Activated CD4-positive, alpha-beta T cell treated with anti-CD3 and anti-CD28 coated beads for 1 hour (primary cell): ENCODE results near the gene CNTN6.

Experiments used
- DNase-seq: peaks from one replicate; pipeline ENCODE4 v3.0.0-alpha.2; 2020

The CNTN6 gene

GRCh38 chr3:1183320-1184048 is 90.7 kb downstream of the CNTN6 start:
- no peak for DNase-seq

- no peak for DNase-seq
These were observed 97.7 kb downstream of the CNTN6 start for GRCh38 chr3:1190569-1190968.

GRCh38 chr3:1191026-1191425 is 98.2 kb downstream of the CNTN6 start:
- no peak for DNase-seq

GRCh38 chr3:1195947-1196346 is 103.1 kb downstream of the CNTN6 start:
- DNase-seq = no peak

GRCh38 chr3:1197051-1197450 is 104.2 kb downstream of the CNTN6 start:
- DNase-seq = no peak

- no peak for DNase-seq
These were observed 107.5 kb downstream of the CNTN6 start for GRCh38 chr3:1200371-1200770.

- DNase-seq = no peak
These were observed 115.1 kb downstream of the CNTN6 start for GRCh38 chr3:1207904-1208303.

- no peak for DNase-seq
These were observed 122.1 kb downstream of the CNTN6 start for GRCh38 chr3:1214933-1215332.

GRCh38 chr3:1216856-1217255 is 124.0 kb downstream of the CNTN6 start:
- DNase-seq = no peak

GRCh38 chr3:1227111-1227510 is 134.3 kb downstream of the CNTN6 start:
- DNase-seq = no peak

- no peak for DNase-seq
These were observed 135.5 kb downstream of the CNTN6 start for GRCh38 chr3:1228289-1228688.

GRCh38 chr3:1230920-1231319 is 138.1 kb downstream of the CNTN6 start:
- DNase-seq = no peak

- no peak for DNase-seq
These were observed 139.5 kb downstream of the CNTN6 start for GRCh38 chr3:1232276-1232675.

- DNase-seq = no peak
These were observed 142.8 kb downstream of the CNTN6 start for GRCh38 chr3:1235526-1236120.

GRCh38 chr3:1251282-1252060 is 158.6 kb downstream of the CNTN6 start:
- no peak for DNase-seq

- DNase-seq = no peak
These were observed 159.2 kb downstream of the CNTN6 start for GRCh38 chr3:1252061-1252430.

GRCh38 chr3:1262246-1262645 is 169.4 kb downstream of the CNTN6 start:
- DNase-seq = no peak

GRCh38 chr3:1263121-1263520 is 170.3 kb downstream of the CNTN6 start:
- DNase-seq = no peak

- DNase-seq = no peak
These were observed 177.0 kb downstream of the CNTN6 start for GRCh38 chr3:1269808-1270207.

GRCh38 chr3:1272546-1273265 is 179.9 kb downstream of the CNTN6 start:
- DNase-seq = no peak

- no peak for DNase-seq
These were observed 182.7 kb downstream of the CNTN6 start for GRCh38 chr3:1275495-1275894.

GRCh38 chr3:1287815-1288214 is 195.0 kb downstream of the CNTN6 start:
- DNase-seq = no peak

- DNase-seq = no peak
These were observed 196.1 kb downstream of the CNTN6 start for GRCh38 chr3:1288805-1289494.
